Mucosa of descending colon (tissue), 3 donors: ENCODE results near the gene KHDRBS1. TPM values are rescaled to one million over a fixed set of nuclear protein-coding genes. Genes with fewer than 3 reads are reported as not detected.
"Not testable (repeated sequence)": the region's sequence is repeated elsewhere in the genome, so short reads cannot be mapped to it uniquely, and the experiment has no call there.

ENCODE experiments used
- ATAC-seq: fragments of 200-7000 bp; cut with Tn5 transposase; one replicate; pipeline ENCODE4 v1.9.1; 2020; ENCODE audit warnings: mild to moderate bottlenecking, moderate library complexity
- DNase-seq, 3 donors: peaks; one replicate each; pipeline ENCODE4 v3.0.0-alpha.2; 2020
- H3K36me3 ChIP-seq: fragments of 200-600 bp; one replicate; pipeline ENCODE4 v1.8.0; 2021; ENCODE audit warnings: low read depth, mild to moderate bottlenecking
- H3K4me1 ChIP-seq: fragments of 200-600 bp; one replicate; pipeline ENCODE4 v1.8.0; 2021; ENCODE audit warnings: low read depth, mild to moderate bottlenecking
- H3K4me3 ChIP-seq: fragments of 200-600 bp; one replicate; pipeline ENCODE4 v1.8.0; 2021; ENCODE audit warnings: mild to moderate bottlenecking
- H3K9me3 ChIP-seq: fragments of 200-600 bp; one replicate; pipeline ENCODE4 v1.8.0; 2021; ENCODE audit warnings: mild to moderate bottlenecking
- CTCF ChIP-seq: fragments of 200-600 bp; IDR thresholded peaks from one replicate; pipeline ENCODE4 v1.8.0; 2022; ENCODE audit warnings: antibody characterized with exemption, mild to moderate bottlenecking
- intact Hi-C, 2 donors: fragments of 100-400 bp; cut with DNase I in 1 of 2; cut with micrococcal nuclease in 1 of 2; formaldehyde crosslinking; loops; one replicate each; pipeline versions ENCODE4 v1.11.0 to v1.11.1; 2022; cut with DNase I, micrococcal nuclease
- total RNA-seq, 3 donors: library from RNA; stranded (reverse); fragmentation: NEBNext Ultra II Directional in 2 of 3; extraction: Animal tissue kit (Norgen Biotek cat#: 25700) in 2 of 3; gene quantifications; one replicate each; pipeline versions ENCODE4 v1.2.1 to v1.2.4, GENCODE V29; 2021 to 2023
- donor health status: DM: no; HTN: no; CAD: no; lungs with moderate emphysema.
- donor health status: DM: no; HTN: no; CAD: no.
- donor health status: DM: no; HTN: yes; CAD: no.

Gene KHDRBS1
- total RNA-seq, 3 donors from 2014 or later, result 85.2 to 127 (median 90.5) TPM

- no peak for DNase-seq
- no peak for TF ChIP-seq CTCF
- intact Hi-C loops, result no loop called here
- no peaks in the 10 kb centered on the region for H3K36me3 ChIP-seq
- ATAC-seq, result no peak
- no peak overlapping the region for H3K4me3 ChIP-seq
- H3K4me1 ChIP-seq, result no peaks in the 10 kb centered on the region
- H3K9me3 ChIP-seq, result no peaks in the 10 kb centered on the region
These were observed 26.5 kb upstream of the KHDRBS1 start for GRCh38 chr1:31987135-31987619.

GRCh38 chr1:31989964-31990363, 23.7 kb upstream of the KHDRBS1 start:
- DNase-seq (no peak), ATAC-seq (no peak)
- H3K4me1 ChIP-seq, result no peaks in the 10 kb centered on the region
- no peaks in the 10 kb centered on the region for H3K9me3 ChIP-seq
- no peaks in the 10 kb centered on the region for H3K36me3 ChIP-seq
- no peak overlapping the region for H3K4me3 ChIP-seq
- intact Hi-C loops, result no loop called here
- TF ChIP-seq CTCF, result no peak

- intact Hi-C loops, result no loop called here
- Histone ChIP-seq H3K36me3 (no peaks in the 10 kb centered on the region), H3K4me1 (no peaks in the 10 kb centered on the region), H3K9me3 (no peaks in the 10 kb centered on the region), H3K4me3 (no peak overlapping the region)
- TF ChIP-seq CTCF, result no peak
- no peak for ATAC-seq
- DNase-seq, result no peak
These were observed 22.5 kb upstream of the KHDRBS1 start for GRCh38 chr1:31991182-31991581.

GRCh38 chr1:31995263-31995662, 18.4 kb upstream of the KHDRBS1 start:
- H3K4me3 ChIP-seq, result no peak overlapping the region
- intact Hi-C loops, result no loop called here
- H3K36me3 ChIP-seq, result no peaks in the 10 kb centered on the region
- TF ChIP-seq CTCF, result no peak
- ATAC-seq, result no peak
- no peaks in the 10 kb centered on the region for H3K9me3 ChIP-seq
- no peaks in the 10 kb centered on the region for H3K4me1 ChIP-seq
- DNase-seq, result no peak

GRCh38 chr1:31996121-31996520, 17.5 kb upstream of the KHDRBS1 start:
- intact Hi-C loops, H3K9me3 ChIP-seq, ATAC-seq, DNase-seq, H3K36me3 ChIP-seq, H3K4me1 ChIP-seq, H3K4me3 ChIP-seq: not testable (repeated sequence)

GRCh38 chr1:32001863-32002262, 11.8 kb upstream of the KHDRBS1 start:
- DNase-seq (no peak), ATAC-seq (no peak)
- no peak overlapping the region for H3K4me3 ChIP-seq
- no peaks in the 10 kb centered on the region for H3K36me3 ChIP-seq
- H3K9me3 ChIP-seq, result no peaks in the 10 kb centered on the region
- intact Hi-C loops, result no loop called here
- H3K4me1 ChIP-seq, result no peaks in the 10 kb centered on the region
- no peak for TF ChIP-seq CTCF

GRCh38 chr1:32002285-32002684, 11.4 kb upstream of the KHDRBS1 start:
- H3K9me3 ChIP-seq, intact Hi-C loops, H3K36me3 ChIP-seq, DNase-seq, H3K4me1 ChIP-seq, ATAC-seq, H3K4me3 ChIP-seq: not testable (repeated sequence)
